ENCODE measurements around the gene IGFBP5.

IGFBP5 gene

GRCh38 chr2:216676630-216677029 is 18.7 kb downstream of the IGFBP5 start:
- Histone ChIP-seq H4K20me1 (ENCODE audit: control insufficient read depth, insufficient read depth, low read depth, low read length) (no peaks in the 10 kb centered on the region), H3F3A (ENCODE audit: control insufficient read depth, insufficient read depth) (no peaks in the 10 kb centered on the region), H3K79me2 (ENCODE audit: control insufficient read depth, low read length) (no peaks in the 10 kb centered on the region), H3K9me3 (ENCODE audit: control insufficient read depth, insufficient read depth, low read length) (no peaks in the 10 kb centered on the region), H3K4me1 (ENCODE audit: control insufficient read depth, low read length) (no peaks in the 10 kb centered on the region), H3K27me3 (ENCODE audit: control insufficient read depth, low read length) (no peaks in the 10 kb centered on the region; the same call in 1 of the 2 replicates), H3K4me2 (ENCODE audit: low read length) (no peak overlapping the region), H3K36me3 (ENCODE audit: control insufficient read depth, low read length) (no peaks in the 10 kb centered on the region), H3K27ac (ENCODE audit: low read depth, low read length) (no peak overlapping the region), H3K9me2 (replicated peaks; ENCODE audit: control insufficient read depth, low read length) (no peaks in the 10 kb centered on the region), H3K4me3 (ENCODE audit: low read length) (no peak overlapping the region)
- TF ChIP-seq, protein P1, sequence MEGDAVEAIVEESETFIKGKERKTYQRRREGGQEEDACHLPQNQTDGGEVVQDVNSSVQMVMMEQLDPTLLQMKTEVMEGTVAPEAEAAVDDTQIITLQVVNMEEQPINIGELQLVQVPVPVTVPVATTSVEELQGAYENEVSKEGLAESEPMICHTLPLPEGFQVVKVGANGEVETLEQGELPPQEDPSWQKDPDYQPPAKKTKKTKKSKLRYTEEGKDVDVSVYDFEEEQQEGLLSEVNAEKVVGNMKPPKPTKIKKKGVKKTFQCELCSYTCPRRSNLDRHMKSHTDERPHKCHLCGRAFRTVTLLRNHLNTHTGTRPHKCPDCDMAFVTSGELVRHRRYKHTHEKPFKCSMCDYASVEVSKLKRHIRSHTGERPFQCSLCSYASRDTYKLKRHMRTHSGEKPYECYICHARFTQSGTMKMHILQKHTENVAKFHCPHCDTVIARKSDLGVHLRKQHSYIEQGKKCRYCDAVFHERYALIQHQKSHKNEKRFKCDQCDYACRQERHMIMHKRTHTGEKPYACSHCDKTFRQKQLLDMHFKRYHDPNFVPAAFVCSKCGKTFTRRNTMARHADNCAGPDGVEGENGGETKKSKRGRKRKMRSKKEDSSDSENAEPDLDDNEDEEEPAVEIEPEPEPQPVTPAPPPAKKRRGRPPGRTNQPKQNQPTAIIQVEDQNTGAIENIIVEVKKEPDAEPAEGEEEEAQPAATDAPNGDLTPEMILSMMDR (IDR thresholded peaks at IDR 0.05; ENCODE audit: low read depth, low read length, poor library complexity, severe bottlenecking), result no peak
- TF ChIP-seq EZH2phosphoT487 (IDR thresholded peaks at IDR 0.05; ENCODE audit: borderline replicate concordance, low read length), result no peak

DNA sequence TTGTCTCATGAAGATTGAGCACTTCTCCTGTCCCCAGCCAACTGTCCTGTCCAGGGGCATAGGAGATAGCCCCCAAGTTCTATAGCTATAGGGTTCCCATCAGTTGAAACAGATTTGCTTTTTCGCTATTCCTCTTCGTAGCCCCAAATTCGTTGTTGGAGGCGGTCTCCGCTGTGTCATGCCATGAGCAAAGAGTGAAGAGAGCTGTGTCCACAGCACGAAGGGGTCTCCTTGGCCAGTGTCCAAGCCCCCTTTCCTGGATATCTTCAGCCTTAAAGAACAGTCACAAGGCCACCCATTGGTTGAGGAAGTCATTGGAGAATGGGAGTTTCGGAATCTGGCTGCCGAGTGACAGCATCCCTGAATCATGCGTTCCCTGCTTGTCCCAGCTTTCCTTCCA is 21.0 kb downstream of the IGFBP5 start:
- Histone ChIP-seq H3K9me2 (replicated peaks; ENCODE audit: control insufficient read depth, low read length) (no peaks in the 10 kb centered on the region), H3K4me3 (ENCODE audit: low read length) (no peak overlapping the region), H3F3A (ENCODE audit: control insufficient read depth, insufficient read depth) (no peaks in the 10 kb centered on the region), H3K4me1 (ENCODE audit: control insufficient read depth, low read length) (no peaks in the 10 kb centered on the region), H3K27me3 (ENCODE audit: control insufficient read depth, low read length) (peaks cover 13% of the 10 kb centered on the region), H3K9me3 (ENCODE audit: control insufficient read depth, insufficient read depth, low read length) (no peaks in the 10 kb centered on the region), H3K36me3 (ENCODE audit: control insufficient read depth, low read length) (no peaks in the 10 kb centered on the region), H4K20me1 (ENCODE audit: control insufficient read depth, insufficient read depth, low read depth, low read length) (no peaks in the 10 kb centered on the region), H3K4me2 (ENCODE audit: low read length) (no peak overlapping the region), H3K27ac (ENCODE audit: low read depth, low read length) (no peak overlapping the region), H3K79me2 (ENCODE audit: control insufficient read depth, low read length) (no peaks in the 10 kb centered on the region)
- TF ChIP-seq EZH2phosphoT487 (IDR thresholded peaks at IDR 0.05; ENCODE audit: borderline replicate concordance, low read length), result no peak
- TF ChIP-seq, protein P1 (IDR thresholded peaks at IDR 0.05; ENCODE audit: low read depth, low read length, poor library complexity, severe bottlenecking), result no peak

GRCh38 chr2:216673609-216674008 is 21.7 kb downstream of the IGFBP5 start:
- TF ChIP-seq EZH2phosphoT487 (IDR thresholded peaks at IDR 0.05; ENCODE audit: borderline replicate concordance, low read length), result no peak
- TF ChIP-seq, protein P1 (IDR thresholded peaks at IDR 0.05; ENCODE audit: low read depth, low read length, poor library complexity, severe bottlenecking), result no peak
- Histone ChIP-seq H3K27me3 (ENCODE audit: control insufficient read depth, low read length) (peaks cover 13% of the 10 kb centered on the region), H3K4me2 (ENCODE audit: low read length) (no peak overlapping the region), H3F3A (ENCODE audit: control insufficient read depth, insufficient read depth) (no peaks in the 10 kb centered on the region), H3K36me3 (ENCODE audit: control insufficient read depth, low read length) (no peaks in the 10 kb centered on the region), H3K27ac (ENCODE audit: low read depth, low read length) (no peak overlapping the region), H4K20me1 (ENCODE audit: control insufficient read depth, insufficient read depth, low read depth, low read length) (no peaks in the 10 kb centered on the region), H3K4me3 (ENCODE audit: low read length) (no peak overlapping the region), H3K9me2 (replicated peaks; ENCODE audit: control insufficient read depth, low read length) (no peaks in the 10 kb centered on the region), H3K9me3 (ENCODE audit: control insufficient read depth, insufficient read depth, low read length) (no peaks in the 10 kb centered on the region), H3K79me2 (ENCODE audit: control insufficient read depth, low read length) (no peaks in the 10 kb centered on the region), H3K4me1 (ENCODE audit: control insufficient read depth, low read length) (no peaks in the 10 kb centered on the region)

DNA sequence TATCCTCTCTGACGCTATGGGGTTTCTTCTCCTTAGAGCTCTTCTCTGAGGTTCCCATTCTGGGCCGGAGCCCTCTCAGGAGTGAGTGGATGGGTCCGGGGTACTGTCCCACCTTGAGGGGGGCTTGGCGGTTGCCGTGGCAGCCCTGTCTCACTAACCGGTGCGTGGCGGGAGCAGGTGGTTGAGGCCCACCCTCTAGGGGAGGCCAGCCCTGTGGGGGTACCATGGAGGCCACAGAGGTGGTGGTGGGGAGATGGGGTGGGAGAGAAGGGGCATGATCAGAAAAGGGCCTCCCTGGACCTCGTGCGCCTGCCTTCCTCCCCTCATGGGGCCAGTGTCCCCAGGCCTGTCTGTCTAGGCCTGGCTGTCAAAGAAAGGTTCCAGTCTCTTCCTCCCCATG is 22.3 kb downstream of the IGFBP5 start:
- no peak overlapping the region for H3K27ac ChIP-seq (ENCODE audit: low read depth, low read length)
- H3K36me3 ChIP-seq (ENCODE audit: control insufficient read depth, low read length), result no peaks in the 10 kb centered on the region

More for the DNA sequence above, 22.3 kb downstream of the IGFBP5 start:
- Histone ChIP-seq H4K20me1 (ENCODE audit: control insufficient read depth, insufficient read depth, low read depth, low read length) (no peaks in the 10 kb centered on the region), H3K4me3 (ENCODE audit: low read length) (no peak overlapping the region), H3K4me2 (ENCODE audit: low read length) (no peak overlapping the region), H3K4me1 (ENCODE audit: control insufficient read depth, low read length) (no peaks in the 10 kb centered on the region), H3K79me2 (ENCODE audit: control insufficient read depth, low read length) (no peaks in the 10 kb centered on the region), H3F3A (ENCODE audit: control insufficient read depth, insufficient read depth) (no peaks in the 10 kb centered on the region), H3K9me3 (ENCODE audit: control insufficient read depth, insufficient read depth, low read length) (no peaks in the 10 kb centered on the region), H3K9me2 (replicated peaks; ENCODE audit: control insufficient read depth, low read length) (no peaks in the 10 kb centered on the region), H3K27me3 (ENCODE audit: control insufficient read depth, low read length) (peaks cover 13% of the 10 kb centered on the region)
- no peak for TF ChIP-seq EZH2phosphoT487 (IDR thresholded peaks at IDR 0.05; ENCODE audit: borderline replicate concordance, low read length)
- TF ChIP-seq, protein P1 (IDR thresholded peaks at IDR 0.05; ENCODE audit: low read depth, low read length, poor library complexity, severe bottlenecking), result no peak

Measured in DOHH2 (cell line).